Nephron (organoid): Measurements from ENCODE around the gene F11.
"Not testable (repeated sequence)": the region's sequence is repeated elsewhere in the genome, so short reads cannot be mapped to it uniquely, and the experiment has no call there.

Source experiments
- H3K27ac Mint-ChIP-seq, 3 experiments: 2 replicates each; pipeline ENCODE4 v1.8.0; 2020; ENCODE audit warnings: mixed read lengths in 3 of 3, mild to moderate bottlenecking in 2 of 3, moderate library complexity in 1 of 3
- H3K27me3 Mint-ChIP-seq: 2 replicates; pipeline ENCODE4 v1.8.0; 2021; ENCODE audit warnings: low read depth, mild to moderate bottlenecking, moderate library complexity, mixed read lengths
- H3K36me3 Mint-ChIP-seq: 2 replicates; pipeline ENCODE4 v1.8.0; 2020; ENCODE audit warnings: low read depth, mixed read lengths
- H3K4me1 Mint-ChIP-seq: 2 replicates; pipeline ENCODE4 v1.8.0; 2020; ENCODE audit warnings: mixed read lengths
- H3K4me3 Mint-ChIP-seq, 3 experiments: 2 replicates each; pipeline ENCODE4 v1.8.0; 2020; ENCODE audit warnings: mild to moderate bottlenecking in 3 of 3, mixed read lengths in 3 of 3, moderate library complexity in 2 of 3
- H3K9me3 Mint-ChIP-seq: 2 replicates; pipeline ENCODE4 v1.8.0; 2020; ENCODE audit warnings: mixed read lengths
- TF ChIP-seq, protein P1 (sequence below), 3 experiments: fragments of 200-600 bp; sonication (generic); IDR thresholded peaks; one replicate each; pipeline ENCODE4 v1.5.0; 2021; ENCODE audit warnings: antibody characterized with exemption in 3 of 3; ENCODE audit not compliant: unreplicated experiment in 3 of 3

Gene F11

GRCh38 chr4:186307916-186308315 is 41.9 kb downstream of the F11 start:
- TF ChIP-seq, protein P1, sequence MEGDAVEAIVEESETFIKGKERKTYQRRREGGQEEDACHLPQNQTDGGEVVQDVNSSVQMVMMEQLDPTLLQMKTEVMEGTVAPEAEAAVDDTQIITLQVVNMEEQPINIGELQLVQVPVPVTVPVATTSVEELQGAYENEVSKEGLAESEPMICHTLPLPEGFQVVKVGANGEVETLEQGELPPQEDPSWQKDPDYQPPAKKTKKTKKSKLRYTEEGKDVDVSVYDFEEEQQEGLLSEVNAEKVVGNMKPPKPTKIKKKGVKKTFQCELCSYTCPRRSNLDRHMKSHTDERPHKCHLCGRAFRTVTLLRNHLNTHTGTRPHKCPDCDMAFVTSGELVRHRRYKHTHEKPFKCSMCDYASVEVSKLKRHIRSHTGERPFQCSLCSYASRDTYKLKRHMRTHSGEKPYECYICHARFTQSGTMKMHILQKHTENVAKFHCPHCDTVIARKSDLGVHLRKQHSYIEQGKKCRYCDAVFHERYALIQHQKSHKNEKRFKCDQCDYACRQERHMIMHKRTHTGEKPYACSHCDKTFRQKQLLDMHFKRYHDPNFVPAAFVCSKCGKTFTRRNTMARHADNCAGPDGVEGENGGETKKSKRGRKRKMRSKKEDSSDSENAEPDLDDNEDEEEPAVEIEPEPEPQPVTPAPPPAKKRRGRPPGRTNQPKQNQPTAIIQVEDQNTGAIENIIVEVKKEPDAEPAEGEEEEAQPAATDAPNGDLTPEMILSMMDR (IDR thresholded peaks at IDR 0.05; ENCODE audit: unreplicated experiment in 3 of 3), result no peak
- Mint-ChIP-seq H3K27ac (no peak overlapping the region), H3K36me3 (no peaks in the 10 kb centered on the region), H3K9me3 (no peaks in the 10 kb centered on the region), H3K27me3 (peaks cover 17% of the 10 kb centered on the region), H3K4me1 (peaks cover 7% of the 10 kb centered on the region), H3K4me3 (no peak overlapping the region)

- TF ChIP-seq, protein P1 (IDR thresholded peaks at IDR 0.05; ENCODE audit: unreplicated experiment in 3 of 3), result no peak
- no peak overlapping the region for H3K27ac Mint-ChIP-seq
- peaks cover 4% of the 10 kb centered on the region for H3K27me3 Mint-ChIP-seq
- no peaks in the 10 kb centered on the region for H3K4me1 Mint-ChIP-seq
- H3K36me3 Mint-ChIP-seq, result no peaks in the 10 kb centered on the region
- no peak overlapping the region for H3K4me3 Mint-ChIP-seq
- no peaks in the 10 kb centered on the region for H3K9me3 Mint-ChIP-seq
These were observed 52.5 kb downstream of the F11 start for GRCh38 chr4:186318481-186318880.

GRCh38 chr4:186324660-186325059 is 58.7 kb downstream of the F11 start:
- not testable (repeated sequence) for H3K27me3 Mint-ChIP-seq, H3K27ac Mint-ChIP-seq, H3K9me3 Mint-ChIP-seq, H3K4me1 Mint-ChIP-seq, H3K4me3 Mint-ChIP-seq, H3K36me3 Mint-ChIP-seq

DNA sequence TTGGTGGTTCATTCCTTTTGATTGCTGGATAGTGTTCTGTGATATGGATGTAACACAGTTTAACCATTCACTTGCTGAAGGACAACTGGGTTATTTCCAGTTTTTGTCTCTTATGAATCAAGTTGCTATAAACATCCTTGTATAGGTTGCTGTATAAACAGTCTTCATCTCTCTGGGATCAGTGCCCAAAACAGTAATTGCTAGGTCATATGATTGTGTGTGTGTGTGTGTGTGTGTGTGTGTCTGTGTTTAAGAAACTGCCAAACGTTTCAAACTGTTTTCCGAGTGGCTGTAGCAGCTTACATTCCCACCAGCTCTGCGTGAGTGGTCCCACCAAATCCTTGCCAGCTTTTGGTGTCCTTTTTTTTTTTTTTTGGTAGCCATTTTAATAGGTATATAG is 60.4 kb downstream of the F11 start:
- Mint-ChIP-seq H3K27me3 (no peaks in the 10 kb centered on the region), H3K27ac (no peak overlapping the region)
- TF ChIP-seq, protein P1 (IDR thresholded peaks at IDR 0.05; ENCODE audit: unreplicated experiment in 3 of 3), result no peak

DNA sequence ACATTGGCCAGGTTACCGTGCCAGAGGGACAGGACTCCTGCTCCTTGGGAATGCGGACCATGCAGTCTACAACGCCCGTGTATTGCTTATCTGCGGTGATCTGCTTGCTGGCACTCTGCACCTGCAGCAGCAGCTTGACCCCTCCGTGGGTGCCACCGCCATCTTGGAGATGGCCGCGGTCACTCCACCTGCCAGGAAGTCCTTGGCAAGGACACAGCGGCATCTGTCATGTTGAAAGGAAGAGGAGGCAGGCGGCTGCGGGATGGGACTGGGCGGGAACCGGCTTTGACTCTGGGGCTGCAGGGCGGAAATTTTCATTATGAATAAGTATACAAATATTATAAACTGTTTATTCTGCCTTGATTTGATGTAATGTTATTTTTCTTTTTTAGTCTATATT is 63.4 kb downstream of the F11 start:
- Mint-ChIP-seq H3K36me3 (peaks cover 5% of the 10 kb centered on the region), H3K4me1 (no peaks in the 10 kb centered on the region), H3K27ac (no peak overlapping the region), H3K4me3 (no peak overlapping the region), H3K27me3 (no peaks in the 10 kb centered on the region), H3K9me3 (peaks cover 24% of the 10 kb centered on the region)
- TF ChIP-seq, protein P1 (IDR thresholded peaks at IDR 0.05; ENCODE audit: unreplicated experiment in 3 of 3), result no peak

More for the DNA sequence above, 60.4 kb downstream of the F11 start:
- no peak overlapping the region for H3K4me3 Mint-ChIP-seq
- no peaks in the 10 kb centered on the region for H3K4me1 Mint-ChIP-seq
- H3K36me3 Mint-ChIP-seq, result no peaks in the 10 kb centered on the region
- peaks cover 3% of the 10 kb centered on the region for H3K9me3 Mint-ChIP-seq

GRCh38 chr4:186330368-186330767 is 64.4 kb downstream of the F11 start:
- H3K27ac Mint-ChIP-seq, result no peak overlapping the region
- H3K27me3 Mint-ChIP-seq, result no peaks in the 10 kb centered on the region
- TF ChIP-seq, protein P1 (IDR thresholded peaks at IDR 0.05; ENCODE audit: unreplicated experiment in 3 of 3), result no peak
- peaks cover 5% of the 10 kb centered on the region for H3K36me3 Mint-ChIP-seq
- peaks cover 28% of the 10 kb centered on the region for H3K9me3 Mint-ChIP-seq
- no peaks in the 10 kb centered on the region for H3K4me1 Mint-ChIP-seq
- H3K4me3 Mint-ChIP-seq, result no peak overlapping the region
